Tibial nerve (tissue), 4 donors: ENCODE measurements around the gene STX7. TPM values are rescaled to one million over a fixed set of nuclear protein-coding genes. Genes with fewer than 3 reads are reported as not detected.

Source experiments
- DNase-seq, 2 donors: peaks; one replicate each; pipeline ENCODE4 v3.0.0-alpha.2; 2019; ENCODE audit warnings: low spot score in 2 of 2
- H3K27ac ChIP-seq, 4 donors: fragments of 200-600 bp; sonication (generic) in 3 of 4; one replicate each; pipeline ENCODE4 v1.5.1; 2017 to 2019; ENCODE audit warnings: mild to moderate bottlenecking in 1 of 4
- H3K27me3 ChIP-seq, 2 donors: fragments of 200-600 bp; sonication (generic) in 1 of 2; one replicate each; pipeline versions ENCODE4 v1.5.1 to v1.6.0; 2017 to 2019
- H3K36me3 ChIP-seq, 3 donors: fragments of 200-600 bp; sonication (generic); one replicate each; pipeline ENCODE4 v1.5.1; 2018 to 2019
- H3K4me1 ChIP-seq, 4 donors: fragments of 200-600 bp; sonication (generic) in 3 of 4; one replicate each; pipeline ENCODE4 v1.5.1; 2017 to 2019
- H3K4me3 ChIP-seq, 4 donors: fragments of 200-600 bp; sonication (generic) in 3 of 4; one replicate each; pipeline ENCODE4 v1.5.1; 2017 to 2019; ENCODE audit warnings: mild to moderate bottlenecking in 1 of 4, moderate library complexity in 1 of 4
- H3K9me3 ChIP-seq, 4 donors: fragments of 200-600 bp; sonication (generic) in 3 of 4; one replicate each; pipeline ENCODE4 v1.5.1; 2017 to 2019
- EP300 ChIP-seq, 2 donors: sonication (generic); formaldehyde crosslinking; IDR thresholded peaks; one replicate each; pipeline ENCODE4 v1.6.1; 2017; ENCODE audit warnings: antibody characterized with exemption in 2 of 2, mild to moderate bottlenecking in 1 of 2
- POLR2A ChIP-seq, 2 donors: fragments of 450-650 bp; IDR thresholded peaks; one replicate each; pipeline ENCODE4 v1.6.1; 2017; ENCODE audit warnings: antibody characterized with exemption in 2 of 2, mild to moderate bottlenecking in 2 of 2, moderate library complexity in 2 of 2
- WGBS, 2 donors: methylation state at CpG; one replicate each; pipeline ENCODE4 v1.1.5; 2018; 5-methylcytosine and 5-hydroxymethylcytosine counted together
- total RNA-seq, 4 donors: library from RNA; depleted of rRNA; stranded (reverse); fragments of >200 nt; gene quantifications; one replicate each; pipeline ENCODE4 v1.1.0, GENCODE V29; 2016
- TF ChIP-seq, protein P1 (sequence below), 5 experiments: fragments of 200-600 bp in 3 of 5; fragments of 450-650 bp in 2 of 5; sonication (generic) in 3 of 5; IDR thresholded peaks; one replicate each; pipeline ENCODE4 v1.5.1; 2016 to 2019; ENCODE audit warnings: antibody characterized with exemption in 5 of 5, mild to moderate bottlenecking in 3 of 5, moderate library complexity in 2 of 5

The STX7 gene
- total RNA-seq, 4 donors from 2014 or later: 53.4 to 92.0 (median 65.6) TPM

DNA sequence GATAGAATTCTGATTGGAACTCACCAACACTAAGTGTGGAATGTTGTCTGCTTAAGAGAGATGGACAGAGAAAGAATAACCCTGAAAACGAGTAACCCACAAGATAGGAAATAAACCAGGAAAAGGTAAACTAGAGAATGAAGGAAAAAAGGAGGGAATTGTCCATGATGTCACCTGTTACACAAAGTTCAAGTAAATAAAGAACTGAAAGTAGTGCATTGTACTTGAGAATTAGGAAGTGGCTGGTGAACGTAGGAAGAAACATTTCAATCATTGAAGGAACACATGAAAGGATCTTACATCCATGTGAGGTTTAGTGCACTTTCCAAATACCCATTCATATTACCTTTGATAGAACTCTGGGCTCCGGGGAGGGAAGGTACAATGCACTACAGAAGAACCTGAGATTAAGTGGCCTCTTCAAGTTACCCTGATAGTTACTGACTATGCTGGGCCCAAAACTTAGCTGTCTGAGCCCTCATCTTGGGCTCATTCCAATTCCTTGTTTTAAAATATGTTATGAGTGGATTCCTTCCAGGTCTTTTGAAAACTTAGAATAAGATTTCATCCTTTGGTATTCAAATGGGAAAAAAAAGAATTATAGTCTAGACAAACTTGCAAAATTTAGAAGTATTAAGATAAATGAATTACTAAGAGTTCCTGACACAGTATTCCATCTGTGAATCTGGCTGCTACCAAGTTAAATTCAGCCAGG, 1.1 kb upstream of the STX7 start:
- TF ChIP-seq, protein P1, sequence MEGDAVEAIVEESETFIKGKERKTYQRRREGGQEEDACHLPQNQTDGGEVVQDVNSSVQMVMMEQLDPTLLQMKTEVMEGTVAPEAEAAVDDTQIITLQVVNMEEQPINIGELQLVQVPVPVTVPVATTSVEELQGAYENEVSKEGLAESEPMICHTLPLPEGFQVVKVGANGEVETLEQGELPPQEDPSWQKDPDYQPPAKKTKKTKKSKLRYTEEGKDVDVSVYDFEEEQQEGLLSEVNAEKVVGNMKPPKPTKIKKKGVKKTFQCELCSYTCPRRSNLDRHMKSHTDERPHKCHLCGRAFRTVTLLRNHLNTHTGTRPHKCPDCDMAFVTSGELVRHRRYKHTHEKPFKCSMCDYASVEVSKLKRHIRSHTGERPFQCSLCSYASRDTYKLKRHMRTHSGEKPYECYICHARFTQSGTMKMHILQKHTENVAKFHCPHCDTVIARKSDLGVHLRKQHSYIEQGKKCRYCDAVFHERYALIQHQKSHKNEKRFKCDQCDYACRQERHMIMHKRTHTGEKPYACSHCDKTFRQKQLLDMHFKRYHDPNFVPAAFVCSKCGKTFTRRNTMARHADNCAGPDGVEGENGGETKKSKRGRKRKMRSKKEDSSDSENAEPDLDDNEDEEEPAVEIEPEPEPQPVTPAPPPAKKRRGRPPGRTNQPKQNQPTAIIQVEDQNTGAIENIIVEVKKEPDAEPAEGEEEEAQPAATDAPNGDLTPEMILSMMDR (IDR thresholded peaks at IDR 0.05): no peak
- TF ChIP-seq EP300 (IDR thresholded peaks at IDR 0.05): peak in 1 of 2 donors; percentile 10
- no peak for TF ChIP-seq POLR2A (IDR thresholded peaks at IDR 0.05)
- WGBS, 2 donors: 43 to 44% methylated on average over 3 of the region's 3 CpGs
- Histone ChIP-seq H3K27ac (peak overlapping the region in 3 of 4 donors; percentile 86 to 95 (median 90)), H3K27me3 (no peaks in the 10 kb centered on the region), H3K9me3 (no peaks in the 10 kb centered on the region), H3K4me3 (peak overlapping the region in 2 of 4 donors; percentile 77 to 97), H3K4me1 (peaks cover 4 to 39% (median 25%) of the 10 kb centered on the region in 4 donors), H3K36me3 (no peaks in the 10 kb centered on the region)
- no peak for DNase-seq

GRCh38 chr6:132512342-132512637, 626 bp downstream of the STX7 start:
- Histone ChIP-seq H3K4me3 (peak overlapping the region; percentile 56 to 97 (median 82)), H3K27me3 (no peaks in the 10 kb centered on the region), H3K9me3 (no peaks in the 10 kb centered on the region), H3K4me1 (peaks cover 4 to 51% (median 28%) of the 10 kb centered on the region in 4 donors), H3K36me3 (peaks cover 0 to 3% (median 0%) of the 10 kb centered on the region in 3 donors), H3K27ac (peak overlapping the region; percentile 76 to 95 (median 88))
- WGBS, 2 donors: 0 to 1% methylated on average over 7 of the region's 7 CpGs
- no peak for DNase-seq
- TF ChIP-seq, protein P1 (IDR thresholded peaks at IDR 0.05): no peak
- no peak for TF ChIP-seq EP300 (IDR thresholded peaks at IDR 0.05)
- TF ChIP-seq POLR2A (IDR thresholded peaks at IDR 0.05): no peak

DNA sequence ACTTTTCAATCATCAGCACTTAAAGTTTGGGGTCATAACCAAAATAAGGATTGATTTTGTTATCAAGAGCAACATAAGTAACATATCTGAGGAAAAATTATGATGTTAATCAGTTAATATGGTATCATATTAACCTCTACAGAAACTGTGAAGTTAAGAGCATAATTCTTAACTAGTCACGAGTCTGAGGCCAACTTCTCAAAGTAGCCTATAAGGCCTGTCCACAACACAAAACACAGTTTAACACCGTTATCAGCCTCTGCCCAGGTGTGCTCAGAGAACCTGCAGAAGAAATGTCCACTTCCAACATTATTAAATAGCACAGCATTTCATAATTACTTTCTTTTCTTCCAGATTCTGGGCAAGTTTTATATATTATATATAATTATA, 1.1 kb downstream of the STX7 start:
- TF ChIP-seq POLR2A (IDR thresholded peaks at IDR 0.05) (no peak), EP300 (IDR thresholded peaks at IDR 0.05) (no peak)
- TF ChIP-seq, protein P1 (IDR thresholded peaks at IDR 0.05): no peak
- DNase-seq: no peak
- 22% methylated on average over 2 of the region's 2 CpGs for WGBS, 2 donors
- peaks cover 4 to 51% (median 28%) of the 10 kb centered on the region in 4 donors for H3K4me1 ChIP-seq
- peak overlapping the region; percentile 56 to 97 (median 82) for H3K4me3 ChIP-seq
- H3K9me3 ChIP-seq: no peaks in the 10 kb centered on the region
- H3K36me3 ChIP-seq: peaks cover 0 to 3% (median 0%) of the 10 kb centered on the region in 3 donors
- H3K27me3 ChIP-seq: no peaks in the 10 kb centered on the region
- H3K27ac ChIP-seq: peak overlapping the region; percentile 76 to 95 (median 88)

DNA sequence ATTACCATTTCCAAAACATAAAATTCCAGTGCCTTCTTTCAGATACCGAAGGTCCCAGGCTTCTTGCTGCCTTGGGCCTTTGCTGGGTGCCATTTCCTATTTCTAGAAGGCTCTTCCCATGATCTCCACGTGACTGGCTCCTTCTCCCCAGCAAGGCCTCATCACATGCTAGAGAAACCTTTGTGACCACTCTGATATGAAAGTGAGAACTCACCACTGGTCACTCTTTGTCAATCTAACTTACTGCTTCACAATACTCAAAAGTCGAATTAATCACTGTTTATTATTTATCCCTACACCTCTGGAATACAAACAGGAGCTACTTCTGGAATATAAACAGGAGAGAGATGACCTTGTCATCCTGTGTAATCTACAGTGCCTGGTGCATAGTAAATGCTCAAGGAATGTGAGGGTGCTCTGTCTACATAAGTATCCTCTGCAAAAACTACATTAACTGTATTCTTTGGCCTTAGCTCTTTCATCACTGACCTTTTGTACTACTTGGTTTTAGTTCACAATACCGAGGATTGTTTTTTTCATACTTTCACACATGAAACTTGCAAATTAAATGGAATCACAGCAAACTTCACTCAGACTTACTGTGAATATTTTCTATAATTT, 1.6 kb downstream of the STX7 start:
- peaks cover 0 to 3% (median 0%) of the 10 kb centered on the region in 3 donors for H3K36me3 ChIP-seq
- H3K4me3 ChIP-seq: peak overlapping the region; percentile 56 to 97 (median 82)
- TF ChIP-seq EP300 (IDR thresholded peaks at IDR 0.05) (peak in 1 of 2 donors; percentile 71), POLR2A (IDR thresholded peaks at IDR 0.05) (no peak)
- H3K27me3 ChIP-seq: no peaks in the 10 kb centered on the region
- peak overlapping the region; percentile 76 to 95 (median 88) for H3K27ac ChIP-seq
- peaks cover 4 to 54% (median 30%) of the 10 kb centered on the region in 4 donors for H3K4me1 ChIP-seq
- peak in 1 of 2 donors; percentile 62 for DNase-seq
- WGBS, 2 donors: 32 to 35% methylated on average over 4 of the region's 4 CpGs
- no peaks in the 10 kb centered on the region for H3K9me3 ChIP-seq

- no peak overlapping the region for H3K27ac ChIP-seq
- peaks cover 3 to 16% (median 4%) of the 10 kb centered on the region in 3 donors for H3K36me3 ChIP-seq
- H3K4me3 ChIP-seq: no peak overlapping the region
- H3K4me1 ChIP-seq: peaks cover 4 to 60% (median 34%) of the 10 kb centered on the region in 4 donors
- H3K27me3 ChIP-seq: no peaks in the 10 kb centered on the region
- no peak for TF ChIP-seq EP300 (IDR thresholded peaks at IDR 0.05)
- TF ChIP-seq, protein P1 (IDR thresholded peaks at IDR 0.05): no peak
- TF ChIP-seq POLR2A (IDR thresholded peaks at IDR 0.05): no peak
- DNase-seq: no peak
- WGBS, 2 donors: 98% methylated on average over 5 of the region's 5 CpGs
- no peaks in the 10 kb centered on the region for H3K9me3 ChIP-seq
These were observed 5.8 kb downstream of the STX7 start for GRCh38 chr6:132506869-132507808.
